Kidney epithelial cell (primary cell): ENCODE data around the gene PPP4C. TPM values are rescaled to one million over a fixed set of nuclear protein-coding genes. Genes with fewer than 3 reads are reported as not detected.

ENCODE experiments used
- DNase-seq: peaks from one replicate; pipeline ENCODE4 v3.0.0-alpha.2; 2010; ENCODE audit warnings: low read depth
- H3K27me3 ChIP-seq: 2 replicates; pipeline ENCODE4 v1.6.0; 2011; ENCODE audit warnings: low read length; ENCODE audit not compliant: control insufficient read depth, insufficient read depth
- H3K36me3 ChIP-seq: 2 replicates; pipeline ENCODE4 v1.5.1; 2011; ENCODE audit warnings: low read length; ENCODE audit not compliant: control insufficient read depth, insufficient read depth
- H3K4me3 ChIP-seq: 2 replicates; pipeline ENCODE4 v1.5.1; 2011; ENCODE audit warnings: low read depth, mild to moderate bottlenecking, control low read depth, low read length
- total RNA-seq: library from RNA; depleted of rRNA; stranded (reverse); fragments of >200 nt; gene quantifications from 2 replicates; pipeline ENCODE4 v1.2.3, GENCODE V29; 2015
- TF ChIP-seq, protein P1 (sequence below): IDR thresholded peaks from 2 replicates; pipeline ENCODE4 v1.5.1; 2011; ENCODE audit warnings: mild to moderate bottlenecking, moderate library complexity, low read length, control low read depth, inconsistent platforms; ENCODE audit not compliant: insufficient read depth, poor library complexity, severe bottlenecking

Gene PPP4C
- total RNA-seq, 1 donor from 2014 or later: 126 TPM

DNA sequence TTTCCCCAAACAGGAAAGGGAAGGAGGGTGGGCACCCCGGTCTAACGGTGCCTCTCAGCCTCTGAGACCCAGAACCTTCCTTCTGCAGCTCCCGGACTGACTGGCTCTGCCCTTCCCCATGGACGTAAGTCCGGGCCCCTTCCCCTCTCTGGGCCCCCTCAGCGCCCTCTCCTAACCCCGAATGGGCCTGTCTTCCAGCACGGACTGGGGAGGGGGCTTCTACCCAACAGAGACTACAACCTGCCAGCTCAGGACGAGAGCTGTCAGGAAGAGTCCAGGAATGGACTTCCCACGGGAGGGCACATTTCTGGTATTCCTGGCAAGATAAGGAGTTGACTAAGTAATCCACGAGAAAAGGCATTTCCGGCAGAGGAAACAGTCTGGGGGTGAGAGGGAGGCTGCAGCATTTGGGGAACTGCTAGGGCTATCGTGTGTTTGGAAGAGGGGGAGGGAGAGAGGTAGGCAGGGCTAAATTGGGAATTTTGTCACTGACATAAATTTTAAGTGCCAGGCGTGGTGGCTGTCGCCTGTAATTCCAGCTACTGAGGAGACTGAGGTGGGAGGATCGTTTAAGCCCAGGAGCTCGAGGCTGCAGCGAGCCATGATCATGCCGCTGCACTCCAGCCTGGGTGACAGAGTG, 22.3 kb upstream of the PPP4C start:
- Histone ChIP-seq H3K27me3 (no peaks in the 10 kb centered on the region), H3K36me3 (no peaks in the 10 kb centered on the region), H3K4me3 (peak overlapping the region; percentile 94)
- TF ChIP-seq, protein P1, sequence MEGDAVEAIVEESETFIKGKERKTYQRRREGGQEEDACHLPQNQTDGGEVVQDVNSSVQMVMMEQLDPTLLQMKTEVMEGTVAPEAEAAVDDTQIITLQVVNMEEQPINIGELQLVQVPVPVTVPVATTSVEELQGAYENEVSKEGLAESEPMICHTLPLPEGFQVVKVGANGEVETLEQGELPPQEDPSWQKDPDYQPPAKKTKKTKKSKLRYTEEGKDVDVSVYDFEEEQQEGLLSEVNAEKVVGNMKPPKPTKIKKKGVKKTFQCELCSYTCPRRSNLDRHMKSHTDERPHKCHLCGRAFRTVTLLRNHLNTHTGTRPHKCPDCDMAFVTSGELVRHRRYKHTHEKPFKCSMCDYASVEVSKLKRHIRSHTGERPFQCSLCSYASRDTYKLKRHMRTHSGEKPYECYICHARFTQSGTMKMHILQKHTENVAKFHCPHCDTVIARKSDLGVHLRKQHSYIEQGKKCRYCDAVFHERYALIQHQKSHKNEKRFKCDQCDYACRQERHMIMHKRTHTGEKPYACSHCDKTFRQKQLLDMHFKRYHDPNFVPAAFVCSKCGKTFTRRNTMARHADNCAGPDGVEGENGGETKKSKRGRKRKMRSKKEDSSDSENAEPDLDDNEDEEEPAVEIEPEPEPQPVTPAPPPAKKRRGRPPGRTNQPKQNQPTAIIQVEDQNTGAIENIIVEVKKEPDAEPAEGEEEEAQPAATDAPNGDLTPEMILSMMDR: no peak
- DNase-seq: no peak

DNA sequence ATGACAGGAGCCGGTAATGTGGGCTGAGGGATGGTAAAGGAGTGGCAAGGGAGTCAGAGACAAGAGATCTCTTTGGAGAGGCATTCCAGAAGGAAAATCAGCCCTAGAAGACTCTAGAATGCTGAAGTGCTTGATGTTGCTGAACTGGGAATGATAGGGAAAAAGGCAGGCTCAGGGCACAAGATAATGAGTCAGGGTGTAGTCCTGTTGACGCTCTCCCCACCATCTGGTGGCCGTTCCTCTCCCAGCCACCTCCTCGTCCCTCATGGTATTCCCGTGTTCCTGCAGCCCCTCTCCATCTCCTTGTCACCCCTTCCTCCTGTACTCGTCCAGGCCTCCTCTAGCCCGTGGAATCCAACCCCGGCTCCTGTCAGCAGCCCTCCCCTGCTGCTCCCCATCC, 21.3 kb upstream of the PPP4C start:
- no peaks in the 10 kb centered on the region for H3K27me3 ChIP-seq
- no peaks in the 10 kb centered on the region for H3K36me3 ChIP-seq
- TF ChIP-seq, protein P1: no peak
- no peak for DNase-seq
- H3K4me3 ChIP-seq: no peak overlapping the region

DNA sequence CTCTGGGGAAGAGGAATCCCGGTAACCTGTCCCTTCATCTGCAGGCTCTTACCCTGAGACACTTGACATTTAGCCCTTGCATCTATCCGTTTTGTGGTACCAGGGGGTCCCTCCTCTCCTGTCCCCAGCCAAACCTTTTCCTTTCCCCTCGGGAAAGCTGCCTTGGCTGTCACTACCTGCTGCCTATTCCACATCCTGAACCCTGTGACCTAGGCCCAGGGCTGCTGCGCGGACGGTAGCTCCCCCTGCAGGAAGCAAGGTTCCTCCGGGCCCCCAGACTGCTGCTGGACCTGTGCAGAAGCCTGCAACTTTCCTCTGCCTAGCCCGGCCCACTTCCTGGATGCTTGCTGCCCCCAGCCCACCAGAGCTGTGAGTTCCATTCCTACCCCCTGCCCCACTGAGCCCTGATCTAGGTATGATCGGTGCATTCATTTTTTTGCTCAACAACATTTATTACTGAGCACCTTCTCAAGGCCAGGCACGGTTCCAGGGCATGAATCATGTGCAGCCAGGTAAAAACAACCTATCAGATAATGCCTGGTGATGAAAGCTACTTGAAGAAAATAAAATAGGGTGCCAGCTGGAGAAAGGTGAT, 20.7 kb upstream of the PPP4C start:
- H3K27me3 ChIP-seq: no peaks in the 10 kb centered on the region
- TF ChIP-seq, protein P1: peak; percentile 83
- no peaks in the 10 kb centered on the region for H3K36me3 ChIP-seq
- no peak for DNase-seq
- no peak overlapping the region for H3K4me3 ChIP-seq

DNA sequence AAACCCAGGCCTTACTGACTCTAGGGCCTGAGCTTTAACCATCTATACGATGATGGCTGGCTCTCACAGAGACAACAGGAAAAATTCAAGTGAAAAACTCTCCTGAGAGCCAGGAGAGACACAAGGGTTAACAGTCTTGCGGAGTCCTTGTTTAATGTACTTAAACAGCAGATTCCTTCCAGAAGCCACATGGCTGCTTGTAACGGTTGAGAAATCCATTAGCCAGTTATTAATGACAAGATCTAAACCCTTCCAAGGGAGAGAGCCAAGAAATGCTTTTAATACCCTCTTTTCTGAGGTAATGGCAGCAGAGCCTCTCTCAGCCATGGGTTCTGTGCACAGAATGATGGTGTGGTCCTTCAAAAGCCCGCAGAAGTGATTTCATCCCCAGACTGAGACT, 15.4 kb upstream of the PPP4C start:
- TF ChIP-seq, protein P1: no peak
- no peaks in the 10 kb centered on the region for H3K36me3 ChIP-seq
- no peaks in the 10 kb centered on the region for H3K27me3 ChIP-seq
- DNase-seq: no peak
- H3K4me3 ChIP-seq: no peak overlapping the region

DNA sequence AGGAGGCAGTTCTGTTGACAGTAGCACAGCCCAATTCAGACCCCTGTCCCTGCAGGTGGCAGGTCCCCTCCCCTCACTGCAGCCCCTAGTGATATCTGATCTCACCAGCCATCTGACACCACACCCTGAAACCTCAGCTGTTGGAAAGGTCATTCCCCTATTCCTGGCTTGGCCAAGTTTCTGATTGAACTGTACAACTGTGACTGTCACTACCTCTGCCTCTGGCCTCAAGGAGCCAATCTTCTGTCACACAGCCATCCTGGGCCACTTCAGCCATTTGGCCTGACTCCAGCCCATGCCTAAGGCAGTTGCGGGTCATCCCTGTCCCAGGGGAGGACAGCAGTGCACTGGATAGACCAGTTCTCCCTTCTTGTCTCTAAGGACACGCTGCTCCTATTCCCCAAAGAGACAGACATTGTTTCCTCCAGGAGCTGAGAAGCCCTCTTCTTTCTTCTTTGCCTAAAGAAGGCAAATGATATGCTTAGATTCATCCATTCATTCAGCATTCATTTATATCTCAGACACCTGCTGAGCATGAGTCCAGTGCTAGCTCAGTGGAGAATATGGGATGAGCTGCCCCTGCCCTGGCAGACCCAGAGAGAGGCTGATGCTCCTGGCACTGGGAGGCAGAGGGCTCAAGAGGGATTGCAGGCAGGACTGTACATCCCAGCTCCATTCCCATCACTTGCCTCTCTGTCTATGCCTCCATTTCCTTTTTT, 14.8 kb upstream of the PPP4C start:
- TF ChIP-seq, protein P1: no peak
- Histone ChIP-seq H3K36me3 (no peaks in the 10 kb centered on the region), H3K27me3 (no peaks in the 10 kb centered on the region), H3K4me3 (no peak overlapping the region)
- DNase-seq: no peak
